ENCODE data around the gene TMEM121.

Gene TMEM121

GRCh38 chr14:105554523-105554922, 28.1 kb downstream of the TMEM121 start:
- TF ChIP-seq REST (IDR thresholded peaks at IDR 0.05; ENCODE audit: insufficient read depth in 1 of 2, low read depth in 2 of 2, low read length in 2 of 2) (no peak), FOXP2 (optimal IDR thresholded peaks at IDR 0.05; ENCODE audit: borderline replicate concordance, extremely low read depth, extremely low read length, insufficient read depth) (no peak), POLR2AphosphoS5 (IDR thresholded peaks at IDR 0.05; ENCODE audit: low read depth, low read length) (no peak)

- TF ChIP-seq SIN3A (IDR thresholded peaks at IDR 0.05; ENCODE audit: borderline replicate concordance, insufficient read depth, low read length) = no peak
- TF ChIP-seq FOXP2 (optimal IDR thresholded peaks at IDR 0.05; ENCODE audit: borderline replicate concordance, extremely low read depth, extremely low read length, insufficient read depth) = no peak
- TF ChIP-seq TAF1 (IDR thresholded peaks at IDR 0.05; ENCODE audit: borderline replicate concordance, insufficient read depth, low read length) = no peak
- TF ChIP-seq REST (IDR thresholded peaks at IDR 0.05; ENCODE audit: insufficient read depth in 1 of 2, low read depth in 2 of 2, low read length in 2 of 2) = no peak
- TF ChIP-seq POLR2AphosphoS5 (IDR thresholded peaks at IDR 0.05; ENCODE audit: low read depth, low read length) = no peak
Measured at GRCh38 chr14:105562713-105563346, 36.4 kb downstream of the TMEM121 start.

- no peak for TF ChIP-seq SIN3A (IDR thresholded peaks at IDR 0.05; ENCODE audit: borderline replicate concordance, insufficient read depth, low read length)
- TF ChIP-seq FOXP2 (optimal IDR thresholded peaks at IDR 0.05; ENCODE audit: borderline replicate concordance, extremely low read depth, extremely low read length, insufficient read depth) = no peak
- TF ChIP-seq POLR2AphosphoS5 (IDR thresholded peaks at IDR 0.05; ENCODE audit: low read depth, low read length) = no peak
- no peak for TF ChIP-seq REST (IDR thresholded peaks at IDR 0.05; ENCODE audit: insufficient read depth in 1 of 2, low read depth in 2 of 2, low read length in 2 of 2)
- TF ChIP-seq TAF1 (IDR thresholded peaks at IDR 0.05; ENCODE audit: borderline replicate concordance, insufficient read depth, low read length) = no peak
Measured at GRCh38 chr14:105563347-105563737, 37.0 kb downstream of the TMEM121 start.

DNA sequence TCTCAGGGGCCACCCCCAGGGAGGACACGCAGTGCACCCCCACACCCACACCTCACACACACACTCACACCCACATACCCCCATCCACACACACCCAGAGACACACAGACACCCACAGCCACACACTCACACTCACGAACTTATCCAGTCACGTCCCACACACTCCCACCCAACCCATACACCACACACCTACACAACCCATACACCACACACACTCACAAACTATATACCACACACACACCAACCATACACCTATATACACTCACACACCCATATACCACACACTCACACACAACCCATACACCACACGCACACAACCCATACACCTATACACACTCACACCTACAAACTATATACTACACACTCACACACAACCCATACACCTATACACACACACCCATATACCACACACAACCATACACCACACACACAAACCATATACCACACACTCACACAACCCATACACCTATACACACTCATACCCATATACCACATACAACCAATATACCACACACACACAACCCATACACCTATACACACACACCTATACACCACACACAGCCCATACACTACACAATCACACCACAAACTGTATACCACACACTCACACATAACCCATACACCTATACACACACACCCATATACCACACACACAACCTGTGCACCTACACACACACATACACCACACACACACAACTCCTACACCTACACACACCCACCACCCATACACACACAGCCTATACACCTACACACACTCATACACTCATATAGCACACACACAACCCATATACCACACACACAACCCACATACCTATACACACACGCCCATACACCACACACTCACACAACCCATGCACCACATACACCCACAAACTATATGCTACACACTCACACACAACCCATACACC, 42.7 kb downstream of the TMEM121 start:
- no peak for TF ChIP-seq SIN3A (IDR thresholded peaks at IDR 0.05; ENCODE audit: borderline replicate concordance, insufficient read depth, low read length)
- no peak for TF ChIP-seq TAF1 (IDR thresholded peaks at IDR 0.05; ENCODE audit: borderline replicate concordance, insufficient read depth, low read length)
- TF ChIP-seq FOXP2 (optimal IDR thresholded peaks at IDR 0.05; ENCODE audit: borderline replicate concordance, extremely low read depth, extremely low read length, insufficient read depth) = no peak
- TF ChIP-seq REST (IDR thresholded peaks at IDR 0.05; ENCODE audit: insufficient read depth in 1 of 2, low read depth in 2 of 2, low read length in 2 of 2) = no peak

All from PFSK-1 (cell line).